ENCODE measurements around the gene AFAP1L2.

The AFAP1L2 gene

GRCh38 chr10:114391599-114391998, 12.7 kb downstream of the AFAP1L2 start:
- no peak for DNase-seq (ENCODE audit: low read depth, low spot score)

DNA sequence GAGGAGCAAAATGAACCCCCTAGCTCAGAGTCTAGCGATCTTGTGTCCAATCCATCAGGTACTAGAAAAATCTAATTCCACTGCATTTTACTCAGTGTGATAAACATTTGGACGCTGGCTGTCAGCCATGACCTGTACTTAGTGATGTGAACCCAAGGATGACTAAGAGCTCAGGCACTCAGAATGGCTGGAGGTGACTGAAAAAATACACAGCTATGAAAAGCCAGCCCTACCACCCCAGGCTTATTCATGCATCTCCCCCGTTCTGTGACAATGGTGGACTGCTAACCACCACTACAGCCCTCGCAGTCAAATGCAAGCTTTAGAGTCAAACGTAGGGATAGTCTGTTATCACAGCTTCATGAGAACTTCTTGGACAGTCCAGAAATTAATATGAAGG, 14.9 kb downstream of the AFAP1L2 start:
- DNase-seq (ENCODE audit: low read depth, low spot score): peak; percentile 85

GRCh38 chr10:114388275-114388674, 16.0 kb downstream of the AFAP1L2 start:
- DNase-seq (ENCODE audit: low read depth, low spot score): no peak

DNA sequence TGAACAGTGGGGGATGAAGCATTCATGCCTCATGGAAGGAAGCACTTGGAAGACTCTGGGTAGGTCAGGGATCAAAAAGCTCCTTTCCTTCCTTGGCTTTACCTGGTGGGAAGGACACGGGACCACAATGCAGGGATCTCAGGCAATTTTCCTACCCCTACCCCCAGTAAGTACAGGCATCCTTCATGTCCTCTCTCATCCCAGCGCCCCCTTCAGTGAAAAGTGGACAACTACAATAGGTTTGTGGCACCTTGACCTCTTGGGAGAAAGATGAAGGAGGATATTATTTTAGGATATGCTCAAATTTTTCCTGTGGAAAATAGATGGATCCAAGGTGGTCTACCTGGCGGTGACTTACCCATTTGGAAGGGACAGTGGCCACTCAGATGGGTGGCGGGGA, 16.5 kb downstream of the AFAP1L2 start:
- no peak for DNase-seq (ENCODE audit: low read depth, low spot score)

DNA sequence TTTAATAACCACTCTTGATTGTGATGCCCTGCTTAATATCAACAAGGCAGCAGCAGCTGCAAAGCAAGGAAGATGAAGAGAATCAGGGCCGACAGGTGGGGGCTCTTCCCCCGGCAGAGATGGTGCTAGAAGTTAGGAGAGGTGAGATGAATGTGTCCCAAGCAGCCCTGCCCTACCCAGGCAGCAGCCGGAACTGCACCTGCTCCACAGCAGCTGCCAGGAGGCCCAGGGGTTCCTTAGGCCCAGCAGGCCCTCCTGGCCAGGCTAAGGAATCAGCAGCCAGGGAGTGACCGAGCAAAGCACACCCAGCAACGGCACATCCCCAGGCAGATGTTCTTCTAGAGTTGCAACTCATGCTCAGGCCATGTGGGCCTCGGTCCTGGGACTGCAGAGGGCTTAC, 17.9 kb downstream of the AFAP1L2 start:
- no peak for DNase-seq (ENCODE audit: low read depth, low spot score)

- no peak for DNase-seq (ENCODE audit: low read depth, low spot score)
Measured at GRCh38 chr10:114385557-114385956, 18.7 kb downstream of the AFAP1L2 start.

GRCh38 chr10:114384601-114385000, 19.7 kb downstream of the AFAP1L2 start:
- no peak for DNase-seq (ENCODE audit: low read depth, low spot score)

- no peak for DNase-seq (ENCODE audit: low read depth, low spot score)
Measured at GRCh38 chr10:114384181-114384580, 20.1 kb downstream of the AFAP1L2 start.

- no peak for DNase-seq (ENCODE audit: low read depth, low spot score)
Measured at GRCh38 chr10:114380797-114381196, 23.5 kb downstream of the AFAP1L2 start.

- no peak for DNase-seq (ENCODE audit: low read depth, low spot score)
Measured at GRCh38 chr10:114380060-114380459, 24.2 kb downstream of the AFAP1L2 start.

GRCh38 chr10:114379631-114380041, 24.7 kb downstream of the AFAP1L2 start:
- DNase-seq (ENCODE audit: low read depth, low spot score): no peak

GRCh38 chr10:114376523-114376922, 27.8 kb downstream of the AFAP1L2 start:
- DNase-seq (ENCODE audit: low read depth, low spot score): no peak

- DNase-seq (ENCODE audit: low read depth, low spot score): no peak
Measured at GRCh38 chr10:114375047-114375446, 29.3 kb downstream of the AFAP1L2 start.

GRCh38 chr10:114374053-114374791, 30.1 kb downstream of the AFAP1L2 start:
- no peak for DNase-seq (ENCODE audit: low read depth, low spot score)

GRCh38 chr10:114373631-114374030, 30.7 kb downstream of the AFAP1L2 start:
- DNase-seq (ENCODE audit: low read depth, low spot score): no peak

GRCh38 chr10:114372995-114373394, 31.3 kb downstream of the AFAP1L2 start:
- DNase-seq (ENCODE audit: low read depth, low spot score): no peak

DNA sequence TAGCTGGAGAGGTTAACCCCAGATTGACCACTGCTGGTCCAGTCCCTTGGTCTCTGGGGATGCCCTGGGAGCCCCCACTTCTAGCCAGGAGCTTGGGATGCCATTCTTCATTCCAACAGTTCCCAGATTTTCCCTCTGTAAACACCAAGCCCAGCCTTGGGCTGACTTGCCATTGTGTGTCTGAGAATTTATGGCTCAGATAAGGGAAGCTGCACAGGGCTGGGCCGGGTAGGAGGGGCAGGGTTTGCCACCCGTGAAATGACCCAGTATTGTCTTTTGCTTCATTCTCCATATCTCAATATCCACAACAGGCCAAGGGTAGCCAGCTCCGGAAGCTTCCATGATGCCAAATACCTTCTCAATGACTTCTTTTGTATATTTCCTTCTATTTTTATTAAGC, 32.1 kb downstream of the AFAP1L2 start:
- DNase-seq (ENCODE audit: low read depth, low spot score): no peak

GRCh38 chr10:114370966-114371365, 33.3 kb downstream of the AFAP1L2 start:
- DNase-seq (ENCODE audit: low read depth, low spot score): no peak

- DNase-seq (ENCODE audit: low read depth, low spot score): no peak
Measured at GRCh38 chr10:114370199-114370598, 34.1 kb downstream of the AFAP1L2 start.

DNA sequence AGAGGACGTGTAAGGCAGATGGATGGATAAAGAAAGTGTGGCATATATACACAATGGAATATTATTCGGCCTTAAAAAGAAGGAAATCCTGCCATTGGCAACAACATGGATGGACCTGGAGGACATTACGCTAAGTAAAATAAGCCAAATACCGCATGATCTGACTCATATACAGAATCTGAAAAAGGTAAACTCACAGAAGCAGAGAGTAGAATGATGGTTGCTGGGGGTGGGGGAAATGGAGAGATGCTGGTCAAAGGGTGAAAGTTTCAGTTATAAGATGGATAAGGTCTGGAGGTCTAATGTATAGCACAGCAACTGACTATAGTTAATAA, 36.3 kb downstream of the AFAP1L2 start:
- no peak for DNase-seq (ENCODE audit: low read depth, low spot score)

DNA sequence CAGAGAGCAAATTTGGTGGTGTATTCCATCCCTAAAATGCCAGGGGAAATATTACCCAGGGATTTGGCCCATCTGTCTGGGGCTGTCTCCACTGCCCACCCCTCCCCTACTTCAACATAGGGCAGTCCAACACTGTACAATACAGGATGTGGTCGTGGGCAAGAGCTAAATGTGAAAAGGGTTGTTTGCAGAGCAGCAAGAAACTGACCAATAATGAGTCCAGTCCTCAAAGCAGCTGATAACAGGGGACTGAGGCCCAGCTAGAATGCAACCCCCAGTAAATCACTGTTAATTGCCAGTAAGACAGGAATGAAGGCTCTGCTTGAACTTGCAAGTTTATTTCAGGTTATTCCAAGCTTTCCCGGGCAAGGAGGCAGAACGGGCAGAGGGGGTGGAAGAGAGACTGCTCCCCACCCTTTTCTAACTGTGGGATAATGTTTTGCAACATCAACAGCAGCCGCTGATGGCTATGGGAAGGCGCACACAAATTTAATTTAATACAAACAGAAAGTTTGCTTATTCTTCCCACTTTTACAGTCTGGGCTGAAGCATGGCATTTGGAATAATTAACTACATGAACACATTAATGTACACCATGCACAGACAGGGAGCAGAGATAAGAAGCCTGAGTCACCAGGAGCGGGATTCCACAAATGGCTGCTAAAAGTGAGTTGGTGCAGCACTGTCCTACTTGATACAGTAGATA, 36.8 kb downstream of the AFAP1L2 start:
- DNase-seq (ENCODE audit: low read depth, low spot score): peak; percentile 66

DNA sequence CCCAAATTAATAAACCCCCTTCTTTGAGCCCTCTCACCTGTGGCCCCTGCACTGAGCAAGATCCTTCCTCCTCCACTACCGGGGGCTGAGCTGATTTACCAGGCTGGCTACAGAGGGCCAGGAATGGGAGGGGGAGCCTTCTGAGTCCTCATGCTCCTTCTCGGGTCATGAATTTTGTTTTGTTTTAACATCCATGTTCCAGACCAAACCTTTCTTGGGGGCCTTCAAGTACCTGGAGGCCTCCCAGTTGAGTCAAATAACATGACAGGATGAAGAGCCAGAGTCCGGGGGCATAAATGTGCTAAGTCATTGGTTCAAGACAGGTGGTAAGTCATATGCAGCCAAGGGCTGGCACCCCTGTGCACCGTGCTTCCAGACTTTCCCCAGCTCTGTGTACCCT, 39.6 kb downstream of the AFAP1L2 start:
- no peak for DNase-seq (ENCODE audit: low read depth, low spot score)

GRCh38 chr10:114363745-114364454, 40.4 kb downstream of the AFAP1L2 start:
- no peak for DNase-seq (ENCODE audit: low read depth, low spot score)
